NCI-H748 treated with DMSO at 0.1 percent for 48 hours (cell line): ENCODE measurements around the gene ZBTB7A.
A peak's percentile ranks its signal among the peaks of the same experiment; 100 is the strongest.

Experiments
- DNase-seq: peaks from one replicate; lab custom pipeline; 2025; lab: John Stamatoyannopoulos, UW

The ZBTB7A gene

DNA sequence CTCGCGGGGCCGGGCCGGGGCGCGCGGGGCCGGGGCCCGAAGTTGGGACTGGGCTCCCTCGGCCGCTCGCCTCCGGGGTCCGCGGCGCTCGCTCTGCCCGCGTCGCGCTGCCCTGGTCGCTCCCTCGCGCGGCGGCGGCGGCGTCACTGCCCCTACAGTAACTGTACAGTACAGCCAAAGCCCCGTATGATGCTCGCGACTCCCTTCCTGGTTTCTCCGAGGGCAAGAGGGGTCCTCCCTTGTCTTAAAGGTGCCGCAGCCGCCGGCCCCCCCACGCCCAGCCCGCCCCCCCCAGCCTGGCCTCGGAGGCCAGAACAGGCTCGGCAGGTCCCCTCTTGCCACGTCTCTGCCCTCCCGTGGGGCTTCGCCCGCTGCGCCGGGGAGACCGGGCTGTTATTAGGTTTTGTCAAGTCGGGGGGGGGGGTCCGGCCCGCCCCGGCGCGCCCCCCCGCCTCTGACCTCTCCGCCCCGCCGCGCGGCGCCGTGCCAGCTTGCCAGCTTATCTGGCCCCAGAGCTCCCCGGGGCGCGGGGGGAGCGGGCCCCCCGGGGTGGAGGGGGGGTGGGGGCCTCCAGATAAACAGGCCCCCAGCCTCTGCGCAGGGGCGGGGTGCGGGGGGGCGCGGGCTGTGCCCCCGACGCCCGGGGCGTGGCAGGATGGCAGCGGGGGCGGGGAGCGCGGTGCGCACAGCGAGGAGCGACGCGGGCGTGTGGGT lies at the start of gene ZBTB7A:
Gene ZBTB7A (minus strand): TSS at position 218 of the 714 bp plus-strand sequence. CDS start 11,667 bp downstream, outside the sequence.
- DNase-seq, result peak; percentile 52

DNA sequence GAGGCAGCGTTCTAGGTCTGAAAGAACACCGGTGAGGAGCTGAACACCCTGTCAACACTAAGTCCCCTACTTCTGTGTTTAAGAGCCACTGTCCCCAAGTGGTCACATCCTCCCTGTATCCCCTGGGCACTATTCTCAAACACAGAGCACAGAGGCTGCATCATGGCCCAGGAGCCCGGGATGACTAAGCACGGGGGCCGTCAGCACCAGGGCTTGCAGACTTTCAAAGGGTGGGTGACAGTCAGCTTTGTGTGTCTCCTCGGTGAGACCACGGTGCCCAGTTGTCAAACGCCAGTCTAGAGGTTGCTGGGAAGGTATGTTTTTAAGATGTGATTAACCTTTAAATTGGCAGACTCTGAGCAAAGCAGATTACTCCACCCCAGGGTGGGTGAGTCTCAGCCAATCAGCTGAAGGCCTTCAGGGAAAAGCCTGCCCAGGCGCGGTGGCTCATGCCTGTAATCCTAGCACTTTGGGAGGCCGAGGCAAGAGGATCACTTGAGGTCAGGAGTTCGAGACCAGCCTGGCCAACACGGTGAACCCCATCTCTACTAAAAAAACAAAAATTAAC lies 49.2 kb upstream of the ZBTB7A start:
- DNase-seq, result no peak

DNA sequence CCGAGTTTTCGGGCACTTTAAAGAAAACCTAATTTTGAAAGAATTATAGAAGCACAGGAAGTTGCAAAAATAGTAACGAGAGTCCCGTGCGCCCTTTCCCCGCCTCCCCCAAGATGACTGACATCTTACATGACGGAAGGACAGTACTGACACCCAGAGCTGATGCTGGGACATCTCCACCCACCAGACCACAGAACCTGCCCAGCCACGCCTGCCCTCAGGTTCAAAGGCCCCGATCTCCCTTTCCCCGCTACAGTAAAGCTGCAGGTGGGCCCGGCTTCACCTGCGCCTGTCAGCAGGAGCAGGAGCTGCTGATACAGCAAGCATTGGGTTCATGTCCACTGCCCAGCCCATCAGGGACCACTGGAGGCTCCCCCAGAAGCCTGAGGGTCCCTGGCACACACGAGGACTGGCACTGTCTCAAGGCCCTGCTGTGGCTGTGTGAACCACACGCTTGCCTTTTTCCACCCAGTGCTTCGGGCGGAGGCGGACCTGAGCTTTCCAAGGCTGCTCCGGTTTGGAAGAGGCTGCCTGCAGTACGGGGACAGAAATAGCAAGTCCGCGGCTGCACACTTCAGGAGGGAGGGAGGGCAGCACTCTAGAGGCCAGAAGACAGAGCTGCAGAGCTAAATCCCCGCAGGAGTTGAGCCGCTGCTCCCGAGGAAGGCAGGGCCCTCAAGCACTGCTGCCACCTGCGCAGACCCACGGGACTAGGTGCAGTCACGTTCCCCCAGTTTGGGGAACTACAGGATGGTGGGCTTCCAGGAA lies 48.5 kb upstream of the ZBTB7A start:
- DNase-seq, result no peak

DNA sequence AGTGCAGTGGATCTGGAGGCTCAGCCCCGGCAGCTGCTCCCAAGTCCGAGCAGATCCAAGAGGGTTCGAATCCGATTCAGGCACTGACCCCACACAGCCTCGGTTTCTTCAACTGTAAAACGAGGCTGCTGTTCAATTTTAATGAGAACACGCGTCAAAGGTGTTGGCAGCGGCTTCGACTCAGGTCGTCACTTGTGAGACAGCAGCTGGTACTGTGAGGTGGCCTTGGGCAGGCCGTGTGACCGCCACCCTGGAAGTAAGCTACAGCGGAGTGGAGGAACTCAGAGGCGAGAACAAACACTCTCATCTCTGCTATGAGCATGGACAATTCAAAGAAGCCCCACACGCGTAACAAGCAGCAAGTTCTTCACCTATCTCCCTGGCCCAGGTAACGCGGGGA lies 47.5 kb upstream of the ZBTB7A start:
- DNase-seq, result no peak

DNA sequence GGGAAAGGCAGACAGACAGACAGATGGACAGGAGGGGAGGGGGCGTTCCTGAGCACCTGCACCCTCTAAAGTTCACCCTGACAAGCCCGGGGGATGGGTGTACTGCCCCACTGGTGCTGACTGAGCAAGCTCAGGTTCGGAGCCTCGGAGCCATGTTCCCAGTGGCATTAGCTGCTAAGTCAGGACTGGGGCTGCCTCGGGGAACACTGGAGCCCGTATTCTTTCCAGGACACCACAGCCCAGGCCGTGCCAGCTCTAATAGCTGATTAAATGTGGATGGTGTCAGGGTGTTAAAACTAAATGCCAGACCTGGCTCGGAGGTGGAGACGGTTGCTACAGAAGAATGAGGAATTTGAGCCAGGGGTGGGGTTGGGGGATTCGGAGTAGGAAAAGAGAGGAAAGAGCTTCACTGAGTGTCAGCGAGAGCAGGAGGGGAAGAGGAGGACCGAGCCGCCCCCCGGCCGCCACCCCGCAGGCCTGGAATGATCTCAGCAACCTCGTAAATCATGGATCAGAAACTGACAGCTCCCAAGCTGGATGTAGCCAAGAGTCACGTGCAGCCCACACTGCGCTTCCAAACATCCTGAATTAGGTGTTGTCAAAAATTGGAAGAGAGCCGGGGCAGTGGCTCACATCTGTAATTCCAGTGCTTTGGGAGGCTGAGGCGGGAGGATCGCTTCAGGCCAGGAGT lies 46.8 kb upstream of the ZBTB7A start:
- no peak for DNase-seq

DNA sequence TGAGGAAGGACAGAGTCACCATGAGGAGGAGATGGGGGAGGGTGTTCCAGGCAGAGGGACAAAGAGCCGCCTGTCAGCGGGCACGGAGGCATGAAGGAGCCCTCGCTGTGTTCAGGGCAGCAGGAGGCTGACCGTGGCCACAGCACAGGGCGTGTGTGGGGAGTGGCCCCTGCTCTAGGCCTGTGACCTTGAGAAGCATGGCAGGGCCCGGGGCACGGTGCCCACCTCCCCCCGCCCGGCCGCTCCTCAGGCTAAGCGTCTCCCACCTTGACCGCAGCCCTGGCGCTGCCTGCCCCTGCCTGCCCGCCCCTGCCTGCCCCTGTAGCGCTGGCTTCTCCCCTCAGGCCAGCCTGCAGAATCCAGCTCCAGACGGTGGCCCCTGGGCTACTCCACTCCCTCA lies 45.7 kb upstream of the ZBTB7A start:
- no peak for DNase-seq

DNA sequence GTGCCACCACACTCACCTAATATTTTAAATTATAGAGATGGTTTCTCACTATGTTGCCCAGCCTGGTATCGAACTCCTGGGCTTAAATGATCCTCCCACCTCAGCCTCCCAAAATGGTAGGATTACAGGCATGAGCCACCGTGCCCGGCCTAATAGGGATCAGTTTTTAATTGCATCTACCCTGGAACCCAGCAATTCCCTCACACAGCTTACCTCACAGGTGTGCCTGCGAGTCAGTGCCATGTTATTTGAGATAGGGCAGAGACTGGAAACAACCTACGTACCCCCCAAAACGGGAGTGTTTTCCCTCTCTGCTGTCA lies 42.9 kb upstream of the ZBTB7A start:
- no peak for DNase-seq

DNA sequence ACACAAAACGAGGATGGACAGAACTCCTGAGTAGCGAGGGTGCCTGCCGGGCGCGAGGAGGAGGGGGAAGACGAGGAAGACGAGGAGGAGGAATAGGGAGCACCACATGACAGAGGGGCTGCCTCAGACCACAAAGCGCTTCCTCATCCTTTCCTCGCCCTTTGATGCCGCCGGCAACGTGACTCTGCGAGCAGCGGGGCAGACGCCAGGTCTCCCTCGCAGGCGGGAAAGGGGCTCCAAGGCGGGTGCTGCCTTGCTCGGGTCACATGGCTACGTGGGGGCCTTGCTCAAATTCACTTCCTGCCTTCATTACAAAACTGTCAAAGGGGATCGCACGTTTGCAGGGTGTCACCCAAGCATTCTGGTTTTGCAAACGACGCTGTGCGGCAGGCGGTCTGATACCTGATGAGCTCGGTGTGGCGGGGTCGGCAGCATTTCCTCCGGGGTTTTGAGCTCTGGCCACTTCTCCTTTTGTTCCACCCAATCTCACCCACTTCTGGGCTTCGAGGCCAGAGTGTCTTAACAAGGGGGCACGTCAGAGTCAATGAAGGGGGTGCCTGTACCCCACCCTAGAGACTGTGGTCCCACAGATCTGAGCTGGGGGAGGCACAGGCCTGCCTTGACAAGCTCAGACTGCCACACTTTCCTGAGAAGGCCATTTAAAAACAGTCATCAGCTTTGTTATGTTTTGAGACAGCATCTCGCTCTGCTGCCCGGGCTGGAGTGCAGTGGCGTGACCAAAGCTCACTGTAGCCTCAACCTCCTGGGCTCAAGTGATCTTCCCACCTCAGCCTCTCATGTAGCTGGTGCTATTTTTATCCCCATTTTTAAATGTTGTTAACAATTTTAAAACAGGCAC lies 42.3 kb upstream of the ZBTB7A start:
- DNase-seq, result no peak

DNA sequence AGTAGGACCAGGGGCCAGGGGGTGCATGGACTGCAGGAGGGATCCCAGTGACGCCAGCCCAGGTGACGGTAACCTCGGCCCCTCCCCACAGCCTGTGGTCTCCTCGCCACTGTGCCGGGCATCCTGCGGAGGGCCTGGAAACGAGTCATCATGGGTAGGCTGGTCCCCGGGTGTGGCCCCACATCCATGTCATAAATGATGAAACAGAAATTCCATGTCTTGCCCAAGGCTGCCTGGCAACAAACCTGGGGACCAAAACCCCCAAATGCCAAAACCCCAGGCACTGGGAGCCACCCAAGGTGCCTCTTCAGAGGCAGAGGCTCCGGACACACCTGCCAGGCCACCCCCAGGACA lies 36.4 kb upstream of the ZBTB7A start:
- no peak for DNase-seq

DNA sequence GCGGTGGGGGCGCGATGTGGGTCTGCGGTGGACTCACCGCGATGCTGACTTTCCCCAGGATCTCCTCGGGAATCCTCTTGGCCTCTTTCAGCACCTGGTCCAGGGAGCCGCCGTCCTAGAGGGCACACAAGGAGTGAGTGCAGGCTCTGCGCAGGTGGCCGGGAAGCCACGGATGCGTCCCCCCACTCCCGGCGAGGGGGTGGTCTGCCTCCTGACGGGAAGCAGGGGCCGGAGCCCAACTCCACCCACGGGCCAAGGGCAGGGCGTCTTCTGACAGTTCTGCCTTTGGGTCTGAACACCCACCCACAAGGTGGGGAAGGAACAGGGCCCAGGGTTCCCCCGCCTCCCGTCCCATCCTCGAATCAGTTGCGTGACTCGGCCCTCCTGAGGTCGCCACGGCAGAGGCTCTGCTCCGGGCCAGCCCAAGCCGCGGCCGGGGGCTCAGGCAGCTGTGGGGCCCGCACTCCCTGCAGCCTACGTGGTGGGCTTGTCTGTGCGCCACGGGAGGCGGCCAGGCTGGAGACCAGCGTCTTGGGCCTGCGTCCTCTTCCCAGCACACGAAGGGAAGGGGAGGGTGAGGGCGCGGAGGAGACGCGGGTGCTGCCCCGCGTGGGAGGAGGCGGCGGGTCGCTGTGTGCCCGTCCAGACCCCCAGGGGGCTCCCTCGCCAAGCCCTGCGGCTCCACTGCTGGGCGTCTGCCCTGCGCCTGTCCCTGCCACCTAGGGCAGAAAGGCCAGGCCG lies 35.8 kb upstream of the ZBTB7A start:
- no peak for DNase-seq

DNA sequence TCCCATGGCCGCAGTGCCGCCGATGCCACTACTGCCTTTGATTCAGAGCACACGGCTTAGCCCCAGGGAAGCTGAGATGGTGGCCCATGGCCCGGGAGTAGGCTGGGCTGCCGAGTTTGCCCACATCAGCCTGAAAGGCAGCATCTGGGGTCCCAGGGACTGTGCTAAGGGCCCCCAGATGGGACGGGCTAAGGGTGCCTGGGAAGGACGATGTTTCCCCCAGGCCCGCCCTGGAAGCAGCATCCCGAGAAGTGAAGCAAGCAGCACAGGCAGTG lies 34.7 kb upstream of the ZBTB7A start:
- DNase-seq, result no peak

DNA sequence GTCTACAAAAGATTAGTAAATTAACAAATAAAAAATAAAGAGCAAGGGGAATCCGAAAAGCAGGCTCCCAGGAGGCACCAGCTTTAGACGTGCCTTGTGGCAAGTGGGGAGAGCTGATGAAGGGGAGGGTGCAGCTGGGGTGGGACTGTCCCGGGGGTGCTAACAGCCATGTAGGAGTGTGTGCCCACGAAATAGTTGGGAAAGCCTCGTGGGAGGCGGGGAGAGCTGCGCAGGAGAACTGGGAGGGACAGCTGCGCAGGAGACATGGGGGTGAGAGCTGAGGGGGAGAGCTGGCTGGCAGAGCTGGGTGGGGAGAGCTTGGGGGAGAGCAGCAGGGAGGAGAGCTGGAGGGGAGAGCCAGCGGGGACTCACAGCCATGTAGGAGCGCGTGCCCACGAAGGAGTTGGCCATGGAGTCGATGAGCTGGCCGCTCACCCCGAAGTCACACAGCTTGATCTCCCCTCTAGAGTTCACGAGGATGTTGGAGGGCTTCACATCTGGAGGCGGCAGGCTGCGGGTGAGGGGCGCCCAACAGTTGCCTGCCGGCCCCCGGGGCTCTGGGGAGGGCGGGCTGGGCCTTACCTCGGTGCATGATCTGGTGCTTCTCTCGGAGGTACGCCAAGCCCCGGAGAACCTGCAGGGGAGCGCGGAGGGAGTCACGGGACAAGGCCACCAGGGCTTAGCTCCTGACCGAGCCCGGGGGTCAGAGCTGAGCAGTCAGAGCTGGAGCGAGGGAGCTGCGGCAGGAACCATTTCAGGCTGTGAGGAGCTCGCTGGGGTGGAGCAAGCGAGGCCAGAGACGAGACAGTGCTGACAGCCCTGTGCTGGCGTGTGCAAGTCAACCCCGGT lies 34.2 kb upstream of the ZBTB7A start:
- no peak for DNase-seq

DNA sequence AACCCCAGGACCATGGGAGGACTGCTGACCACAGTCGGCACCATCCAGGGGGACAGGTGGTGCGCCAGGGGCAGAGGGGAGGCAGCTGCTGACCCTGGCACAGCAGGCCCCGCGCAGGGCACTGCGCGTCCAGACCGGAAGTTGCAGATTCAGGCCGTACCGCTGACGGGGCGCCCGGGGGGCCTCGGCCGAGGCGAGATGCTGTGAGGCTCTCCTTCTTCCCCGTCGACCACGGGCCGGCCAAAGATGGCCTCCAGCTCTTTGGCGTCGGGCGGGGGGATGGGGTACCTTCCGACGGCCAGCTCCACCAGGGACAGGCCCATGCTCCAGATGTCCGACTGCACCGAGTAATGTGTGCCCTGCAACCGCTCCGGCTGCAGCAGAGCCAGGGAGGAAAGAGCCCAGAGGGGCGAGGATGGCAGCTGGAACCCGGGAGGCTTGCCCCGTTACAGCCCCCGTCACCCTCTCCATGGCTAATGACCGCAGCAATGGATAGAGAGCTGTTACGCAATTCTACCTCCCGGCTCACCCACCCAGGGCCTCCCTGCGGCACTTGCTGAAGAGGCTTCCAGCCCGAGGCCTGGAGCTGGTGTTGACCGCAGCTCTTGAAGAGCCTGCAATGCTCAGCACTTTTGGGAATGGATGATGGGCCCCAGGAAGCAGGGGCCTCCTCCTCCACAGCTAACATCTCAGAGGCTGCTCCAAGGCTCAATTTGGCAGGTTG lies 32.5 kb upstream of the ZBTB7A start:
- no peak for DNase-seq

DNA sequence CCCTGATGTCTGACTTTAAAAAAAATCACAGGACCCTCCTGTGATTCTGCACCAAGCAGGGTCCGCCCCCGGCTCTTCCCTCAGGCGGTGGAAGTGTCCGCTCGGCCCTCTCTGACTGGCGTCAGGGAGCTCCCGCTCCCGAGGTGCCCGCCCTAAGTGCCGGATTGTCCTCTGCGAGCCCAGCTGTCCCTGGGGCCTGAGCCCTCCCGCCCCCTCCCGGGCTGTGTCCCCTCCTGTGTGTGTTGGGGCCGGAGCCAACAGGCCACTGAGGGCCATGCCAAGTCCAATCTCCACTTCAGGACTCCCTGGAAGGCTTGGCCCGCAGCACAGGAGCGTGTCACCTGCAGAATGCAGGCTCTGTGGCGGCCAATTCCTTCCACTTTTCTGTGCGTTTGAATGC lies 31.8 kb upstream of the ZBTB7A start:
- DNase-seq, result no peak

DNA sequence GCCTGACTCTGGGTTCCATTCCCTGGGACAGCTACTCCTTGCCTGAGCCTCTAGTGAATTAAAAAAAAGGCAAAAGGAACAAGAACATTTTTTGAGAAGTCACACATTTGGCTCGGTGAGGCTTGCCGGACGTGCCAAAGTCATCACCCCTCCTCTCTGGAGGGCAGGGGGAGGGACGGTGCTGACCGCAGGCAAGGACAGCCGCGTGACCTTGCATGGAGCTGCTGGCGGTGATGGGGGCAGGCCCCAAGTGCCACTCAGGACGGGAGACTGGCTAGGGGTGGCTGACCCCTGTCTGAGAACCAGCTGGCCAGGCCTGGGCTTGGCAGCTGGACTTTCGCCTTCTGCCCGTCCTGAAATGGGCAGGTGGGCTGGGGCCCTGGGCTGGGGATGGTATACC lies 30.8 kb upstream of the ZBTB7A start:
- no peak for DNase-seq

DNA sequence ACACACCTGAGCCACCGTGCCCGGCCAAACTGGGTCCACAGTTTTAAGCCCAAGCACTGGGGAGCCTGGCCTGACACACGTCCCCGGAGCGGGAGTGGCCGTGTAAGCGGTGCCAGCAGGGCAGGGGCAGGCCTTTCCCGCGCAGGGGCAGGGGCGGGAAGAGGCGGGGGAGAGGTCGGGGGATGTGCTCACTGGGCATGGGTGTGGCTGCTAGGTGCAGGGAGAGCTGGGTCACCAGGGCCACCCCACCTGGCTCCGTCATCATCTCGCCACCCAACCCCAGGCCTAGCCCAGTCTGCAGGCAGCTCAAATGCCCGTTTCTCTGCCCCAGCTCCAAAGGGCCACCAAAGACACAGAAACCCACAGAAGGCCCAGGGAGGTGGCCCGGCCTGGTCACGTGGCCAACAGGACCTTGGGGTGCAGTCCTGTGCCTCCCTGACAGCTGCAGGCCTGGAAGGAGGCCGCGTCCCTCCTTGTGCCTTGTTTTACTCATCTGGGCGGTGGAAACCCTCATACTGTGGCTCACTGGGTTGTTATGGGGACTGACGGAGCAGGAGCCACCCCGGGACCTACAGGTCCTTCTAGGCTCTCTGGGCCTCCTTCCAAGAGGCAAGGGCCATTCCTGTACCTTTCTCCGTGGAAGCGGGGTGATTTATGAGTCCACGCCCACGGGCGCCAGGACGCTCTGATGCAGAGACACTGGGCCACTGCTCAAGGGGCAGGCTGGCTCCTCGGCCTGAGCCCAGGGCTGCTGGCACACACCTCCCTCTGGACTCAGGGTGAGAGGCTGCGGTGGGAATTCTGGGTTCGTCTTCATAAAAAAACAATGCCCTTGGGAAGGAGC lies 29.6 kb upstream of the ZBTB7A start:
- DNase-seq, result no peak

DNA sequence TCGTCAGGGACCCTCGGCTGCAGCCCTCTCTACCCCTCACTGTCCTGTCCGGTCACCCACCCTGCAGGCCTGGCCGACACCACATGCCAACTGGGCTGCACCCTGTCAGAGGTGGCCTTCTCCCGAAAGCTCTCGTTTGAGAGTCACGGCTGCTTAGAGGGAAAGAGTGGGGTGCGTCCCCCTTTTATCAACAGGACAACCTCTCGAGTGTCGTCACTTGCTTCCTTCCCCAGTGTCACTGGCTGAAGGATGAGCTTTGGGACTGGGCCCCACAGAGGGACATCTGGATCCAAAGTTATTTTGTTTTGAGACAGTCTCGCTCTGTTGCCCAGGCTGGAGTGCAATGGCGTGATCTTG lies 28.8 kb upstream of the ZBTB7A start:
- no peak for DNase-seq

DNA sequence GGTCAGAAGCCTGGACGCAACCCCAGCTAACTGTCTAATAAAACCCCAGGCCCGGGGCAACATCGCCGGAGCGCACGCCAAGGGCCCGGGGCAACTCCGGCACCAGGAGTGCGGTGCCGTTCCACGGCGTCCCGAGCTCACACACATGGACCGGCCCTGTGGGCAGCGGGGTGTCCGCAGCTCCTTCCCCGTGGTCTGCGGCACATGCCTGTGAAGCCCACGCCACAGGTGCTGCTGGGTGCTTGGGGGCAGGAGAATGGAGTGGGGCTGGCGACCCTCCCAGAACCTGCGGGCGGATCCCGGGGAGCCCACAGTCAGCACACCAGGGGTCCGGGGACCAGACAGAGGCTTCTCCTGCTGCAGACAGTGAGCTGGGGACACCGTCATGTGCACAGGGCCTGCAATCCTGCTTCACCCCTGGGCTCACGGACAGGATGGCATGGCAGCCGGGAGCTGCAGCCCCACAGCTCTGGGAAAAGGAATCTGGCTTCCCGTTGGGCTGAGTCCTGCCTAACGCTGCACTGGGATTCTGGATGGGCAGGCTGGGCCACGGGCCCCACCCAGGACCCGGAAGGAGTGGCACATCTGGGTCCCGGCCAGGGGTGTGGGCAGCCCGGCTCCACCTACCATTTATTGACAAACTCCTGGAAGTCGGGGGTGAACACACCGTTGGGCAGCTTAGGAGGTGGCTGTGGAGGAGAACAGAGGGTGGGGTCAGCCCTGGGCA lies 28.2 kb upstream of the ZBTB7A start:
- DNase-seq, result no peak
